SK-N-MC (cell line): Measurements from ENCODE around the gene CCDC47.
"Not testable (repeated sequence)": the region's sequence is repeated elsewhere in the genome, so short reads cannot be mapped to it uniquely, and the experiment has no call there.

Experiments
- DNase-seq: peaks from one replicate; pipeline ENCODE4 v3.0.0-alpha.2; 2011; ENCODE audit warnings: low read depth, low spot score
- H3K27ac ChIP-seq: fragments of 200-600 bp; sonication (generic); 2 replicates; pipeline ENCODE4 v1.5.1; 2016; ENCODE audit warnings: mixed run types
- H3K36me3 ChIP-seq: fragments of 200-600 bp; sonication (generic); 2 replicates; pipeline ENCODE4 v1.6.1; 2017; ENCODE audit warnings: antibody characterized with exemption, low read length, mixed read lengths; ENCODE audit not compliant: insufficient read depth
- H3K4me3 ChIP-seq: fragments of 200-600 bp; sonication (generic); 2 replicates; pipeline ENCODE4 v1.5.1; 2016
- H3K9ac ChIP-seq: fragments of 200-600 bp; sonication (generic); 2 replicates; pipeline ENCODE4 v1.8.0; 2017; ENCODE audit warnings: mixed run types, mixed read lengths; ENCODE audit not compliant: insufficient read length
- H3K9me3 ChIP-seq: fragments of 200-600 bp; sonication (generic); 2 replicates; pipeline ENCODE4 v1.6.1; 2017; ENCODE audit warnings: low read depth, mild to moderate bottlenecking, antibody characterized with exemption, low read length, moderate library complexity, mixed read lengths
- EZH2 ChIP-seq: fragments of 200-600 bp; sonication (generic); IDR thresholded peaks from one replicate; pipeline ENCODE4 v1.6.1; 2017; ENCODE audit warnings: antibody characterized with exemption
- FOXP2 ChIP-seq: optimal IDR thresholded peaks from 2 replicates; pipeline ENCODE3; 2011; ENCODE audit warnings: mild to moderate bottlenecking, moderate library complexity; ENCODE audit not compliant: insufficient read depth; ENCODE audit errors: extremely low read length, control extremely low read depth
- POLR2AphosphoS5 ChIP-seq: IDR thresholded peaks from 2 replicates; pipeline ENCODE4 v1.6.1; 2012; ENCODE audit warnings: mild to moderate bottlenecking, low read depth, low read length, borderline replicate concordance

Gene CCDC47

DNA sequence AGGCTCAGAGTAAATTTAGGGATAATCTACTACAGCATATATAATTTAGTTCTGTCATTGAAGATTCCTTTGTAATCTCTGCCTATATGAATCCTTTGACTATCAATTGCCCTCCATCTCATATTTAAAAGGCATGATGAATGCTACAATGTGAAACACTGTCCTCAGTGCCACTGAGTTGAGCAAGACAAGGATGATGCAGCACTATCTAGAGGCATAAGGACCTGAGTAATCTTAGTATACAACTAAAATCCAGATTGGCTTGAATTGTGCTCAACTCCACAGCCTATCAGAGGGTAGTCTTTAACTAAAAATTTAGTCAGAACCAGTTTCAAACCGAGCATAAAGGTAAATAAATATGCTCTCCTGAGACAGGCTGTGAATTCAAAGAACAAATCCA, 20.2 kb downstream of the CCDC47 start:
- H3K4me3 ChIP-seq = no peak overlapping the region
- H3K9me3 ChIP-seq = no peaks in the 10 kb centered on the region
- TF ChIP-seq POLR2AphosphoS5 = no peak
- TF ChIP-seq FOXP2 = no peak
- no peak for TF ChIP-seq EZH2
- H3K36me3 ChIP-seq = peaks cover 82% of the 10 kb centered on the region
- H3K27ac ChIP-seq = no peak overlapping the region
- H3K9ac ChIP-seq = no peak overlapping the region
- DNase-seq = no peak

DNA sequence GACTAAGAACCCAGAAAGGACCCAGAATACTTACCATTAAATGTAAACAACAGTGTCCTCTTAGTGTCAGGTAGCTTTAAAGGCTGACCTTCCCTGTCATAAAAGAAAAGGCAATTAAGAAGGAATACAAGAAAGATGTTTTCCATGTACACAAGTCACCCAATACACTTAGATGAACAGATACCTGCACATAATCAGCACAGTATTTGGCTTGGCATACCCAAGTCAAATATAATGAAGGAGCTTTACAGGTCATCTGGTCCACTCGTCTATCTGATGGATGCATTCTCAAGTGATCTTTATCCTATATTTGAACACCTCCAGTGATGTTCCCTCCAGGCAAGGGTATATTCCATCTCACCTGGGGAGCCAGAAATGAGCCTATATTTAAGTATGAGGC, 20.7 kb downstream of the CCDC47 start:
- no peak overlapping the region for H3K9ac ChIP-seq
- TF ChIP-seq EZH2 (no peak), FOXP2 (no peak), POLR2AphosphoS5 (no peak)
- no peak overlapping the region for H3K27ac ChIP-seq
- no peaks in the 10 kb centered on the region for H3K9me3 ChIP-seq
- H3K4me3 ChIP-seq = no peak overlapping the region
- no peak for DNase-seq
- H3K36me3 ChIP-seq = peaks cover 80% of the 10 kb centered on the region

DNA sequence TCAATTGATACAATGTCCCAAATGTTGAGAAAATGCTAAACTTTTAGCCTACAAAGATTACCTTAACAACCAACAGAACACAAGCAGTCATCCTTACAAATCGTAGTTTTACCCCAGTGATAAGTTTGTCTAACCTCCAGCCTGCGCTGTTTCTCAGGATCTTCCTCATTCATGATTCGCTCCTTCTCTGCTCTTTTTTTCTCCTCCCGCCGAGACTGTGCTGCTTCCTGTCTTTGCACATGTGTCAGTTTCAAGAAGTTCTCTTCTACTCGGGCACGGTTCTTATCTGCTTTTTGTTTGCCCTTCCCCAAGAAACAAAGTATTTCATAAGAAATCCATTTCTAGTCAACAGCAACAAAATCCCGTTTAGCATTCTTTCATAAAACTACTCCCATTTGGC, 21.6 kb downstream of the CCDC47 start:
- H3K27ac ChIP-seq = no peak overlapping the region
- DNase-seq = no peak
- no peak overlapping the region for H3K4me3 ChIP-seq
- H3K9me3 ChIP-seq = no peaks in the 10 kb centered on the region
- TF ChIP-seq FOXP2 (no peak), EZH2 (no peak), POLR2AphosphoS5 (no peak)
- no peak overlapping the region for H3K9ac ChIP-seq
- peaks cover 79% of the 10 kb centered on the region for H3K36me3 ChIP-seq

DNA sequence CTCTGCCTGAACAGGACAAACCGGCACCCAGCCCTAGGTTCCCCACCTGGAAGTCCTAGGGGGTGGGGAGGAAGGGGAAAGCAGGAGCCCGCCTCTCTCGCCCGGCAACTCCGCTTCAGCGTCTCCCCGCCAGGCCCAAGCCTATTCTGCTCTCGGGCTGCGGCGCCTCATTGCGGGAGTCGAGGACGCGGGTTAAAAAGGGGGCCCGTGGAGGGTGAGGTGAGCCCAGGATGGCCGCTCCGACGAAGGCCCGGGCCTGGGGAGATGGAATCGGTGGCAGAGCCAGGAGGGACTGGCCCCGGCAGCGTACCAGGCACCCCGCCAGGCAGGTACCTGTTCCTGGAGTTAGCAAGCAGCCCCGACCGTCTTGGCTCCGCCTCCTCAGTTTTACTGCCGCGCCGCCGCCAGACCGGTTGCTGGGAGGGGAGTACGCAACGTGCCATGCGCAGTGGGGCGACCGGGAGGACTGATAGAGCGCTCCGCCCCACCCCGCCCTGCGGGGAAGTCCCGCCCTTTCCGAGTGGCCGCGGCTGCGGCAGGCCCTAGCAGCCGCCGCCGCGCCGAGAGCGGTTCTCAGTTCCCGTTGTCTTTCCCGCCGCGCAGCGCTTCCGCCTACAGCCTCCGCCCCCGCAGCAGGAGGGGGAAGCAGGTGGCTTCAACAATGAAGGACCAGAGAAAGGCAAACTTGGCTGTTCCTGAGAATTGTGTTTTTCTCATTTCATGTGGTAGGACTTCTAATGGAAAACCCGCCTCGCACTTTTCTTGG, 31.8 kb downstream of the CCDC47 start, which contains the start of gene STRADA:
Gene STRADA (minus strand): TSS at position 392 of the 766 bp plus-strand sequence. CDS start 13,430 bp downstream, outside the sequence.
- Histone ChIP-seq H3K36me3 (peaks cover 12% of the 10 kb centered on the region), H3K4me3 (peak within 1 kb of the TSS; percentile 94), H3K9me3 (no peaks in the 10 kb centered on the region), H3K27ac (peak within 1 kb of the TSS; percentile 92), H3K9ac (peak within 1 kb of the TSS; percentile 96)
- peak; percentile 81 for DNase-seq
- TF ChIP-seq FOXP2 = peak; percentile 18
- no peak for TF ChIP-seq EZH2
- TF ChIP-seq POLR2AphosphoS5 = peak; percentile 93

DNA sequence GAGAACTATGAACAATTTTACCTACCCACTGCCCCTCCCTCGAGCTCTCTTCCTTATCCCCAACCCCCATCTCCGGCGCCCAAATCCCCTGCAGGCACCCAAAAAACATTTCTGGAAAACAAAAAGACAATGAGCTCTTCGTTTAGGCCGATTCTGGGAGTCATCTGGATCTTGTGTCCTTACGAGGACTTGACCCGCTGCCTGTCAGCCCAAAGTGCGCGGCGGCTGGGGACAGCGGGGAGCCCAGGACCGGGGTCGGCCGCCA, 32.3 kb downstream of the CCDC47 start:
- TF ChIP-seq EZH2 (no peak), POLR2AphosphoS5 (no peak)
- H3K9ac ChIP-seq = peak overlapping the region; percentile 96
- H3K9me3 ChIP-seq = no peaks in the 10 kb centered on the region
- H3K4me3 ChIP-seq = peak overlapping the region; percentile 94
- no peak for DNase-seq
- H3K27ac ChIP-seq = peak overlapping the region; percentile 77
- peaks cover 7% of the 10 kb centered on the region for H3K36me3 ChIP-seq

DNA sequence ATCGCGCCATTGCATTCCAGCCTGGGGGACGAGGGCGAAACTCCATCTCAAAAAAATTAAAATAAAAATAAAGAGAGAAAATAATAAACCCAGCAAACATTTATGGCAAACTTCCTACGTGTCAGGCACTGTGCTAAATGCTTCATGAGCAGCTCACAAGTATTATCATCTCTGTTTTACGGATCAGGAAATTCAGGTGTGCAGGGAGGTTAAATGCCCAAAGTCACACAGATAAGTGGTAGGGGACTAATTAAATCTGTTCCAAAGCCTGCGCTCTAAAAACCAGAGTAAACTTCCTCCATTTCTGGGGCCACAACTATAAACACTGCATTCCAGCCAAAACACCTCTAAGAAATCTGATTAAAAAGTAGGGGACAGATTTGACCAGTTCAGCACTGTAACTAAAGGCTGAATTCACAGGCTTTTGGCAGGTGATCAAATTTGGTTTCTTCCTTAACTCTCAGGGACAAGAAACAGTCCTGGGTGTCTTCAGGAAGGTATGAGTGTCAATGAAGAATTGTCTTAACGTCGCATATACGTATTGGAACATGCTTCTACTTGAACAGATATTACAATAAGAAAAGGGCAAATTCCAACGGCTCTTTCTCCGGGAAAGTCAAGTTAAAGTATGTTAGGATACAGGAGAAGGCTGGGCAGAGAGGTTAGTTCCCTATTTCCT, 32.8 kb downstream of the CCDC47 start:
- no peak for DNase-seq

DNA sequence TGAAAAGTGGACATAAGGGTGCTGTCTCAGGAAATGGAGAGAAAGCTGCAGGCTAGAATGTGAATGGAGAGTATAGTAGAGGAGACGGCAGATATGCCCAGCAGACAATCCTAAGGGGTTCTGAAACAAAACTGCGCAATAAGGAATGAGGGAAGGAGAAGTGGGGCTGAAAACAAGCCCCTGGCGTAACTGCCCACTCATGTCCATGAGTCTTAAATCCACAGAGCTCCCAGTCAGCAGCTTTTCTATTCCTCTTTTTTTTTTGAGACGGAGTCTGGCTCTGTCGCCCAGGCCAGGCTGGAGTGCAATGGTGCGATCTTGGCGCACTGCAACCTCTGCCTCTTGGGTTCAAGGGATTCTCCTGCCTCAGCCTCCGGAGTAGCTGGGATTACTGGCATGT, 37.7 kb downstream of the CCDC47 start:
- no peak for DNase-seq
- no peaks in the 10 kb centered on the region for H3K9me3 ChIP-seq
- H3K9ac ChIP-seq = no peak overlapping the region
- no peak overlapping the region for H3K27ac ChIP-seq
- TF ChIP-seq FOXP2 = no peak
- no peak for TF ChIP-seq EZH2
- no peak for TF ChIP-seq POLR2AphosphoS5
- no peaks in the 10 kb centered on the region for H3K36me3 ChIP-seq
- H3K4me3 ChIP-seq = no peak overlapping the region

More for the DNA sequence above, 32.8 kb downstream of the CCDC47 start:
- no peak for TF ChIP-seq FOXP2
- no peak for TF ChIP-seq EZH2
- no peak for TF ChIP-seq POLR2AphosphoS5
- peak overlapping the region; percentile 94 for H3K4me3 ChIP-seq
- no peaks in the 10 kb centered on the region for H3K9me3 ChIP-seq
- H3K36me3 ChIP-seq = peaks cover 2% of the 10 kb centered on the region; the same call in 1 of the 2 replicates
- peak overlapping the region; percentile 96 for H3K9ac ChIP-seq
- peak overlapping the region; percentile 77 for H3K27ac ChIP-seq

DNA sequence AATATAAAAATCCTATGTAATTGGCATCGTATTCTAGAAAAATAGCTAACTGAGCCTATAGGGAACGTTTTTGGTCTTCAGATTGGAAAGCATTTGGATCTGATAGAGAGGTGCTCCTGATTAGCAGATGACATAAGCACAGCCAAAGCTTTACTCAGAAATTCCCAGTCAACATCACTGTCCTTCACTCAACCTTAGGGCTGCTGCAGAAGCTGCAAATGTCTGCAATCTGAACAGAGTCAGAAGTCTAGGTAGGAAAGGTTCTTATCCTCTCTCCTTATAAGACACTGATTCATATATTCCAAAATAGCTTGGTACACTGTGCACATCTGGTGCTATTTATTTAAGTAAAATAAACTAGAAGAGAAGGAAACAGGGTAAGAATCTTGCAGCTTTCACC, 51.0 kb downstream of the CCDC47 start:
- Histone ChIP-seq H3K9me3 (no peaks in the 10 kb centered on the region), H3K9ac (no peak overlapping the region), H3K4me3 (no peak overlapping the region), H3K36me3 (peaks cover 21% of the 10 kb centered on the region), H3K27ac (no peak overlapping the region)
- no peak for TF ChIP-seq EZH2
- no peak for TF ChIP-seq FOXP2
- no peak for DNase-seq

DNA sequence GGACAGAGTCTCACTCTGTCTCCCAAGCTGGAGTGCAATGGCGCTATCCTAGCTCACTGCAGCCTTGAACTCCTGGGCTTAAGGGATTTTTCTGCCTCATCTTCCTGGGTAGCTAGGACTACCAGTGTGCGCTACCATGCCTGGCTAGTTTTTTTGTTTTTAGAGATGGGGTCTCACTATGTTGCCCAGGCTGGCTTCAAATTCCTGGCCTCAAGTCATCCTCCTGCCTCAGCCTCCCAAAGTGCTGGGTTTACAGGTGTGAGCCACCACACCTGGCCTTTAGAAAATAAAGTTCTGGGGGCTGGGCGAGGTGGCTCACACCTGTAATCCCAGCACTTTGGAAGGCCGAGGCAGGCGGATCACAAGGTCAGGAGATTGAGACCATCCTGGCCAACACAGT, 53.2 kb downstream of the CCDC47 start:
- peaks cover 14% of the 10 kb centered on the region for H3K36me3 ChIP-seq
- H3K27ac ChIP-seq, H3K9ac ChIP-seq, H3K4me3 ChIP-seq, H3K9me3 ChIP-seq, DNase-seq: not testable (repeated sequence)
